ENCODE data around the gene RAB40B. TPM values are rescaled to one million over a fixed set of nuclear protein-coding genes. Genes with fewer than 3 reads are reported as not detected.

Gene RAB40B
- total and polyA plus RNA-seq, 11 donors: 10.9 to 37.7 (median 21.9) TPM

DNA sequence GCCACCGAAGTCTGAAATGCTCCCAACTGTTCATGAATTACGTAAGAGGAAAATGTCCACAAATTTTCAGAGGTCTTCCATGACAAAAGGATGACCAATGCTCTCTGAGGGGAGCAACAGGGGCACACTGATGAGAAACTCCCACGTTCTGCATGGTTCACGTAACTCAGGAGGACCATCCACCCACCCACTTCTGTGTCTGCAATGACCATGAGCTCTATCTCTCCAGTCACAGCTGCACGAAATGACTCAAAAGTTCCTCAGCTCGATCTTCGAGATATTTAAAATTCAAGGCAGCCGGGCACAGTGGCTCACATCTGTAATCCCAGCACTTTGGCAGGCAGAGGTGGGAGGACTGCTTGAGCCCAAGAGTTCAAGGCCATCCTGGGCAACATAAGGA is 66.0 kb downstream of the RAB40B start:
- no peak for ATAC-seq
- 88 to 93% (median 93%) methylated on average over 8 of the region's 8 CpGs for WGBS, 4 donors

DNA sequence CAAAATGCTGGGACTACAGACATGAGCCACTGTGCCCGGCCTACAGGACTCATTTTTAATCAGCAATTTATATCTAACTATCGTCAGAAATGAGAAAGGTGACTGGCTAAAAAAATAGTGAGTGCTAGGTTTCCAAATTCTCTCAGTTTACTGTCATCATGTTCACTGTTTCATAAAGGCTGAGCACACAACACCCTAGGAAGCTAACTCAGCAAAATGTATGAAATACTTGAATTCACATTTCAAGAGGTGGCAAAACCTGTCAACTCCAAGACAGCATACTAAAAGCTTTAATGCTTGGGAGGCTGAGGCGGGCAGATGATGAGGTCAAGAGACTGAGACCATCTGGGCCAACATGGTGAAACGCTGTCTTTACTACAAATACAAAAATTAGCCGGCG is 67.0 kb downstream of the RAB40B start:
- intact Hi-C loops (cut with DNase I): no loop called here
- Histone ChIP-seq H3K27me3 (no peaks in the 10 kb centered on the region), H3K9me3 (no peaks in the 10 kb centered on the region), H3K4me3 (no peak overlapping the region), H3K36me3 (peaks cover 0 to 80% (median 54%) of the 10 kb centered on the region in 9 donors), H3K4me1 (peaks cover 0 to 11% (median 0%) of the 10 kb centered on the region in 12 donors), H3K27ac (no peak overlapping the region)
- ATAC-seq (no peak), DNase-seq (no peak)
- TF ChIP-seq, protein P1, sequence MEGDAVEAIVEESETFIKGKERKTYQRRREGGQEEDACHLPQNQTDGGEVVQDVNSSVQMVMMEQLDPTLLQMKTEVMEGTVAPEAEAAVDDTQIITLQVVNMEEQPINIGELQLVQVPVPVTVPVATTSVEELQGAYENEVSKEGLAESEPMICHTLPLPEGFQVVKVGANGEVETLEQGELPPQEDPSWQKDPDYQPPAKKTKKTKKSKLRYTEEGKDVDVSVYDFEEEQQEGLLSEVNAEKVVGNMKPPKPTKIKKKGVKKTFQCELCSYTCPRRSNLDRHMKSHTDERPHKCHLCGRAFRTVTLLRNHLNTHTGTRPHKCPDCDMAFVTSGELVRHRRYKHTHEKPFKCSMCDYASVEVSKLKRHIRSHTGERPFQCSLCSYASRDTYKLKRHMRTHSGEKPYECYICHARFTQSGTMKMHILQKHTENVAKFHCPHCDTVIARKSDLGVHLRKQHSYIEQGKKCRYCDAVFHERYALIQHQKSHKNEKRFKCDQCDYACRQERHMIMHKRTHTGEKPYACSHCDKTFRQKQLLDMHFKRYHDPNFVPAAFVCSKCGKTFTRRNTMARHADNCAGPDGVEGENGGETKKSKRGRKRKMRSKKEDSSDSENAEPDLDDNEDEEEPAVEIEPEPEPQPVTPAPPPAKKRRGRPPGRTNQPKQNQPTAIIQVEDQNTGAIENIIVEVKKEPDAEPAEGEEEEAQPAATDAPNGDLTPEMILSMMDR (IDR thresholded peaks at IDR 0.05): no peak
- no peak for TF ChIP-seq POLR2A (IDR thresholded peaks at IDR 0.05)
- WGBS, 4 donors: 60 to 94% (median 74%) methylated on average over 6 of the region's 6 CpGs

More for the DNA sequence above, 66.0 kb downstream of the RAB40B start:
- DNase-seq: no peak
- Histone ChIP-seq H3K27me3 (no peaks in the 10 kb centered on the region), H3K9me3 (peaks cover 0 to 6% (median 0%) of the 10 kb centered on the region in 12 donors), H3K36me3 (peaks cover 0 to 71% (median 50%) of the 10 kb centered on the region in 9 donors), H3K27ac (no peak overlapping the region), H3K4me1 (peaks cover 0 to 7% (median 0%) of the 10 kb centered on the region in 12 donors), H3K4me3 (no peak overlapping the region)
- TF ChIP-seq, protein P1 (IDR thresholded peaks at IDR 0.05): no peak
- no peak for TF ChIP-seq POLR2A (IDR thresholded peaks at IDR 0.05)
- intact Hi-C loops (cut with DNase I): no loop called here

- no peaks in the 10 kb centered on the region for H3K9me3 ChIP-seq
- no peak overlapping the region for H3K4me3 ChIP-seq
- peaks cover 0 to 88% (median 68%) of the 10 kb centered on the region in 9 donors for H3K36me3 ChIP-seq
- ATAC-seq (no peak), DNase-seq (no peak)
- peaks cover 0 to 11% (median 0%) of the 10 kb centered on the region in 12 donors for H3K4me1 ChIP-seq
- intact Hi-C loops (cut with DNase I): no loop called here
- TF ChIP-seq, protein P1 (IDR thresholded peaks at IDR 0.05): no peak
- no peak for TF ChIP-seq POLR2A (IDR thresholded peaks at IDR 0.05)
- H3K27me3 ChIP-seq: no peaks in the 10 kb centered on the region
- WGBS, 4 donors: 91 to 92% (median 91%) methylated on average over 12 of the region's 12 CpGs
- H3K27ac ChIP-seq: no peak overlapping the region
Observed at GRCh38 chr17:82630212-82630611, 68.3 kb downstream of the RAB40B start.

- Histone ChIP-seq H3K4me1 (peaks cover 0 to 11% (median 0%) of the 10 kb centered on the region in 12 donors), H3K27ac (no peak overlapping the region), H3K9me3 (no peaks in the 10 kb centered on the region), H3K36me3 (peaks cover 0 to 92% (median 72%) of the 10 kb centered on the region in 9 donors), H3K27me3 (no peaks in the 10 kb centered on the region), H3K4me3 (no peak overlapping the region)
- TF ChIP-seq POLR2A (IDR thresholded peaks at IDR 0.05): no peak
- TF ChIP-seq, protein P1 (IDR thresholded peaks at IDR 0.05): no peak
- WGBS, 4 donors: 79 to 85% (median 82%) methylated on average over 8 of the region's 8 CpGs
- intact Hi-C loops (cut with DNase I): no loop called here
- ATAC-seq: no peak
- no peak for DNase-seq
Observed at GRCh38 chr17:82629748-82630147, 68.8 kb downstream of the RAB40B start.

All from heart left ventricle (tissue), 16 donors.